GM12878 (cell line): ENCODE results near the gene APOH. TPM values are rescaled to one million over a fixed set of nuclear protein-coding genes. Genes with fewer than 3 reads are reported as not detected.

ENCODE experiments used
- ATAC-seq: fragments of 200-7000 bp; cut with Tn5 transposase; 3 replicates; pipeline ENCODE4 v1.9.1; 2020; ENCODE audit warnings: mild to moderate bottlenecking, moderate library complexity
- BruUV-seq: library from RNA; stranded (reverse); fragments of 400-500 nt; replicated peaks from 2 replicates; lab custom pipeline; 2021; lab: Mats Ljungman, UMichigan
- CTCF ChIA-PET: fragments of 300-600 bp; sonication (Branson Sonifier 250); formaldehyde crosslinking; extraction: SDS; loops from one replicate; lab custom pipeline; 2021; ENCODE audit warnings: inconsistent platforms; lab: Yijun Ruan, JAX
- POLR2A ChIA-PET: fragments of 350-600 bp; formaldehyde crosslinking; extraction: SDS; loops from one replicate; lab custom pipeline; 2021; ENCODE audit warnings: inconsistent platforms; lab: Charles Lee
- RAD21 ChIA-PET: fragments of 300-600 bp; sonication (Branson Sonifier 250); formaldehyde crosslinking; loops from one replicate; lab custom pipeline; 2023; ENCODE audit warnings: antibody characterized with exemption; ENCODE audit not compliant: unreplicated experiment; lab: Charles Lee
- SMC1A ChIA-PET: fragments of 300-600 bp; sonication (Branson Sonifier 250); formaldehyde crosslinking; loops from one replicate; lab custom pipeline; 2023; ENCODE audit not compliant: unreplicated experiment, uncharacterized antibody; lab: Charles Lee
- DNase-seq: peaks from one replicate; pipeline ENCODE4 v3.0.0-alpha.2; 2011; ENCODE audit warnings: low read depth, low spot score
- FAIRE-seq: peaks from 3 replicates; lab custom pipeline; 2011; peaks lifted over from hg19 to GRCh38; lab: Jason Lieb, UNC
- H2AFZ ChIP-seq: 2 replicates; pipeline ENCODE4 v1.6.0; 2011; ENCODE audit warnings: low read depth, low read length, control low read depth; ENCODE audit not compliant: control insufficient read depth
- H3K27ac ChIP-seq: 2 replicates; pipeline ENCODE4 v1.5.1; 2011; ENCODE audit warnings: control low read depth; ENCODE audit not compliant: control insufficient read depth, insufficient read depth
- H3K27me3 ChIP-seq, 2 experiments: replicated peaks in 1 of 2; 2 replicates each; pipeline versions ENCODE4 v1.6.0 to v1.6.1; 2011; ENCODE audit warnings: low read length in 1 of 2; ENCODE audit not compliant: control insufficient read depth in 2 of 2, insufficient read depth in 2 of 2
- H3K36me3 ChIP-seq, 2 experiments: 2 replicates each; pipeline ENCODE4 v1.5.1; 2011; ENCODE audit warnings: low read length in 1 of 2; ENCODE audit not compliant: control insufficient read depth in 2 of 2, insufficient read depth in 2 of 2
- H3K4me1 ChIP-seq: 2 replicates; pipeline ENCODE4 v1.6.1; 2011; ENCODE audit warnings: mild to moderate bottlenecking, low read length, moderate library complexity, mixed read lengths; ENCODE audit not compliant: control insufficient read depth, insufficient read depth
- H3K4me2 ChIP-seq: 2 replicates; pipeline ENCODE4 v1.6.0; 2011; ENCODE audit warnings: control low read depth; ENCODE audit not compliant: control insufficient read depth, insufficient read depth
- H3K4me3 ChIP-seq: fragments of 200-600 bp; sonication (generic); 2 replicates; pipeline ENCODE4 v1.5.1; 2016
- H3K79me2 ChIP-seq: 2 replicates; pipeline ENCODE4 v1.6.0; 2011; ENCODE audit warnings: low read length; ENCODE audit not compliant: control insufficient read depth, insufficient read depth
- H3K9ac ChIP-seq: 2 replicates; pipeline ENCODE4 v1.8.0; 2011; ENCODE audit warnings: low read length, control low read depth, mixed read lengths; ENCODE audit not compliant: control insufficient read depth, insufficient read depth
- H3K9me3 ChIP-seq: replicated peaks from 3 replicates; pipeline ENCODE4 v1.5.1; 2011; ENCODE audit warnings: mild to moderate bottlenecking, low read length; ENCODE audit not compliant: control insufficient read depth, insufficient read depth
- H4K20me1 ChIP-seq: 2 replicates; pipeline ENCODE4 v1.6.0; 2011; ENCODE audit not compliant: control insufficient read depth, insufficient read depth
- CREB1 ChIP-seq: IDR thresholded peaks from 2 replicates; pipeline ENCODE4 v1.6.1; 2012; ENCODE audit warnings: low read depth, mild to moderate bottlenecking, inconsistent platforms
- CTCF ChIP-seq, 3 experiments: IDR thresholded peaks in 2 of 3; conservative IDR thresholded peaks in 1 of 3; 2 replicates each; pipeline ENCODE4 v1.5.1; 2011; ENCODE audit warnings: low read depth in 3 of 3, low read length in 3 of 3, mild to moderate bottlenecking in 3 of 3, control low read depth in 2 of 3, moderate library complexity in 2 of 3, inconsistent platforms in 1 of 3, mixed read lengths in 1 of 3; ENCODE audit not compliant: control insufficient read depth in 2 of 3, insufficient read depth in 1 of 3; ENCODE audit errors: extremely low read depth in 1 of 3
- EGR1 ChIP-seq, 2 experiments: IDR thresholded peaks; 1 replicate in 1 of 2; 2 replicates in 1 of 2; pipeline ENCODE4 v1.6.1; 2011 to 2012; ENCODE audit warnings: low read depth in 2 of 2, low read length in 2 of 2, borderline replicate concordance in 1 of 2, mild to moderate bottlenecking in 1 of 2, moderate library complexity in 1 of 2
- EP300 ChIP-seq, 2 experiments: fragments of 150-350 bp in 1 of 2; IDR thresholded peaks; 2 replicates each; pipeline ENCODE4 v1.6.1; 2011 to 2012; ENCODE audit warnings: low read depth in 2 of 2, low read length in 2 of 2, borderline replicate concordance in 1 of 2, improper control_type of control experiment in 1 of 2, inconsistent platforms in 1 of 2; ENCODE audit not compliant: control insufficient read depth in 1 of 2
- IKZF1 ChIP-seq: fragments of 450-650 bp; conservative IDR thresholded peaks from 2 replicates; pipeline ENCODE4 v1.6.1; 2017; ENCODE audit warnings: antibody characterized with exemption, mild to moderate bottlenecking
- NR2C1 ChIP-seq: fragments of 450-650 bp; IDR thresholded peaks from 2 replicates; pipeline ENCODE4 v1.6.1; 2017; ENCODE audit warnings: antibody characterized with exemption, mild to moderate bottlenecking, moderate library complexity
- POLR2AphosphoS5 ChIP-seq: IDR thresholded peaks from 2 replicates; pipeline ENCODE4 v1.6.1; 2011; ENCODE audit warnings: mild to moderate bottlenecking, low read length, inconsistent platforms
- STAT3 ChIP-seq: IDR thresholded peaks from 2 replicates; pipeline ENCODE4 v1.6.1; 2011; ENCODE audit warnings: low read depth, low read length, improper control_type of control experiment
- WRNIP1 ChIP-seq: IDR thresholded peaks from 2 replicates; pipeline ENCODE4 v1.6.1; 2011; ENCODE audit warnings: low read depth, low read length, improper control_type of control experiment, borderline replicate concordance
- ZNF622 ChIP-seq: fragments of 450-650 bp; IDR thresholded peaks from 2 replicates; pipeline ENCODE4 v1.6.1; 2017; ENCODE audit warnings: mild to moderate bottlenecking, inconsistent platforms
- WGBS: methylation state at CpG from one replicate; pipeline ENCODE4 v1.1.6; 2016; ENCODE audit warnings: low lambda C conversion rate; ENCODE audit not compliant: insufficient replicate concordance, insufficient coverage; ENCODE audit errors: missing lambda C conversion rate; 5-methylcytosine and 5-hydroxymethylcytosine counted together
- in situ Hi-C: fragments of 300-500 bp; cut with MboI; formaldehyde crosslinking; loops from 9 replicates; pipeline ENCODE4 v1.14.3; 2018; ENCODE audit warnings: mixed read lengths
- intact Hi-C: fragments of 100-400 bp; cut with micrococcal nuclease; formaldehyde crosslinking; loops from one replicate; pipeline ENCODE4 v1.14.2; 2022; ENCODE audit not compliant: unreplicated experiment
- polyA plus RNA-seq, 11 experiments: library from polyadenylated mRNA; depleted of rRNA in 4 of 11; unstranded in 6 of 11; stranded (reverse) in 5 of 11; fragments of >200 nt; fragmentation: Nextera tagmentation in 4 of 11; fragmentation: Illumina TruSeq in 1 of 11; extraction: Ambion mirVana in 4 of 11; extraction: Trizol in 1 of 11; gene quantifications; 1 replicate in 1 of 11; 2 replicates in 10 of 11; pipeline versions ENCODE4 v1.2.1 to v1.2.3, GENCODE V29; 2011 to 2016; ENCODE audit warnings: inconsistent platforms in 2 of 11, missing spikeins in 2 of 11, low read depth in 1 of 11
- total RNA-seq, 4 experiments: library from RNA; depleted of rRNA in 3 of 4; stranded (reverse); fragments of >200 nt in 3 of 4; fragmentation: Illumina TruSeq in 1 of 4; extraction: Trizol in 1 of 4; gene quantifications; 2 replicates each; pipeline versions ENCODE4 v1.2.1 to v1.2.3, GENCODE V29; 2013 to 2021
- TF ChIP-seq, protein P1 (sequence below): fragments of 450-650 bp; IDR thresholded peaks from 2 replicates; pipeline ENCODE4 v1.6.1; 2017; ENCODE audit warnings: low read depth, mild to moderate bottlenecking, moderate library complexity
- TF ChIP-seq, protein P2 (sequence below): IDR thresholded peaks from 2 replicates; pipeline ENCODE4 v1.6.1; 2012; ENCODE audit warnings: low read depth, low read length, improper control_type of control experiment

Gene APOH
- total and polyA plus RNA-seq, 10 of the 15 experiments (the other 5 are each of a cell fraction or from before 2014, with no cell fraction given) = 1.8 TPM; not detected in 9

- no peak overlapping the region for H3K4me3 ChIP-seq
- H4K20me1 ChIP-seq = no peaks in the 10 kb centered on the region
- SMC1A ChIA-PET = no interaction called here
- no TSS peak for BruUV-seq
- POLR2A ChIA-PET = no interaction called here
- no peak for TF ChIP-seq CREB1
- TF ChIP-seq, protein P1, sequence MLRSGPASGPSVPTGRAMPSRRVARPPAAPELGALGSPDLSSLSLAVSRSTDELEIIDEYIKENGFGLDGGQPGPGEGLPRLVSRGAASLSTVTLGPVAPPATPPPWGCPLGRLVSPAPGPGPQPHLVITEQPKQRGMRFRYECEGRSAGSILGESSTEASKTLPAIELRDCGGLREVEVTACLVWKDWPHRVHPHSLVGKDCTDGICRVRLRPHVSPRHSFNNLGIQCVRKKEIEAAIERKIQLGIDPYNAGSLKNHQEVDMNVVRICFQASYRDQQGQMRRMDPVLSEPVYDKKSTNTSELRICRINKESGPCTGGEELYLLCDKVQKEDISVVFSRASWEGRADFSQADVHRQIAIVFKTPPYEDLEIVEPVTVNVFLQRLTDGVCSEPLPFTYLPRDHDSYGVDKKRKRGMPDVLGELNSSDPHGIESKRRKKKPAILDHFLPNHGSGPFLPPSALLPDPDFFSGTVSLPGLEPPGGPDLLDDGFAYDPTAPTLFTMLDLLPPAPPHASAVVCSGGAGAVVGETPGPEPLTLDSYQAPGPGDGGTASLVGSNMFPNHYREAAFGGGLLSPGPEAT = no peak
- TF ChIP-seq POLR2AphosphoS5 = no peak
- no peak for TF ChIP-seq CTCF (IDR thresholded peaks at IDR 0.05 in 2 of 3, conservative IDR thresholded peaks at IDR 0.05 in 1 of 3; ENCODE audit: control insufficient read depth in 2 of 3, extremely low read depth in 1 of 3, insufficient read depth in 1 of 3, low read depth in 3 of 3, low read length in 3 of 3)
- TF ChIP-seq STAT3 = no peak
- no peak for TF ChIP-seq WRNIP1
- TF ChIP-seq IKZF1 = no peak
- TF ChIP-seq EGR1 (IDR thresholded peaks at IDR 0.05; ENCODE audit: borderline replicate concordance in 1 of 2, low read depth in 2 of 2, low read length in 2 of 2) = no peak
- TF ChIP-seq NR2C1 = no peak
- no peak for TF ChIP-seq EP300 (IDR thresholded peaks at IDR 0.05; ENCODE audit: borderline replicate concordance in 1 of 2, control insufficient read depth in 1 of 2, low read depth in 2 of 2, low read length in 2 of 2)
- TF ChIP-seq ZNF622 = no peak
- TF ChIP-seq, protein P2, sequence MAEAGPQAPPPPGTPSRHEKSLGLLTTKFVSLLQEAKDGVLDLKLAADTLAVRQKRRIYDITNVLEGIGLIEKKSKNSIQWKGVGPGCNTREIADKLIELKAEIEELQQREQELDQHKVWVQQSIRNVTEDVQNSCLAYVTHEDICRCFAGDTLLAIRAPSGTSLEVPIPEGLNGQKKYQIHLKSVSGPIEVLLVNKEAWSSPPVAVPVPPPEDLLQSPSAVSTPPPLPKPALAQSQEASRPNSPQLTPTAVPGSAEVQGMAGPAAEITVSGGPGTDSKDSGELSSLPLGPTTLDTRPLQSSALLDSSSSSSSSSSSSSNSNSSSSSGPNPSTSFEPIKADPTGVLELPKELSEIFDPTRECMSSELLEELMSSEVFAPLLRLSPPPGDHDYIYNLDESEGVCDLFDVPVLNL = no peak
- no peak overlapping the region for H3K4me2 ChIP-seq
- ATAC-seq = no peak
- H3K9me3 ChIP-seq = no peaks in the 10 kb centered on the region
- no peak overlapping the region for H3K27ac ChIP-seq
- 43% methylated on average over 3 of the region's 3 CpGs for WGBS
- H3K36me3 ChIP-seq = no peaks in the 10 kb centered on the region
- intact Hi-C loops (no loop called here), in situ Hi-C loops (no loop called here)
- H3K27me3 ChIP-seq = no peaks in the 10 kb centered on the region; a peak in 1 of 4 replicates
- H2AFZ ChIP-seq = no peak overlapping the region
- FAIRE-seq = no peak
- no peaks in the 10 kb centered on the region for H3K79me2 ChIP-seq
- no peak overlapping the region for H3K9ac ChIP-seq
- no peak for DNase-seq
- RAD21 ChIA-PET = no interaction called here
- H3K4me1 ChIP-seq = no peaks in the 10 kb centered on the region
- CTCF ChIA-PET = no interaction called here
Observed at GRCh38 chr17:66271512-66271911, 42.3 kb upstream of the APOH start.
